DMS 273 (cell line): ENCODE results near the gene IGSF9.

ENCODE experiments used
- DNase-seq: peaks from one replicate; lab custom pipeline; 2025; ENCODE audit not compliant: unreplicated experiment; lab: John Stamatoyannopoulos, UW

The IGSF9 gene, protein sequence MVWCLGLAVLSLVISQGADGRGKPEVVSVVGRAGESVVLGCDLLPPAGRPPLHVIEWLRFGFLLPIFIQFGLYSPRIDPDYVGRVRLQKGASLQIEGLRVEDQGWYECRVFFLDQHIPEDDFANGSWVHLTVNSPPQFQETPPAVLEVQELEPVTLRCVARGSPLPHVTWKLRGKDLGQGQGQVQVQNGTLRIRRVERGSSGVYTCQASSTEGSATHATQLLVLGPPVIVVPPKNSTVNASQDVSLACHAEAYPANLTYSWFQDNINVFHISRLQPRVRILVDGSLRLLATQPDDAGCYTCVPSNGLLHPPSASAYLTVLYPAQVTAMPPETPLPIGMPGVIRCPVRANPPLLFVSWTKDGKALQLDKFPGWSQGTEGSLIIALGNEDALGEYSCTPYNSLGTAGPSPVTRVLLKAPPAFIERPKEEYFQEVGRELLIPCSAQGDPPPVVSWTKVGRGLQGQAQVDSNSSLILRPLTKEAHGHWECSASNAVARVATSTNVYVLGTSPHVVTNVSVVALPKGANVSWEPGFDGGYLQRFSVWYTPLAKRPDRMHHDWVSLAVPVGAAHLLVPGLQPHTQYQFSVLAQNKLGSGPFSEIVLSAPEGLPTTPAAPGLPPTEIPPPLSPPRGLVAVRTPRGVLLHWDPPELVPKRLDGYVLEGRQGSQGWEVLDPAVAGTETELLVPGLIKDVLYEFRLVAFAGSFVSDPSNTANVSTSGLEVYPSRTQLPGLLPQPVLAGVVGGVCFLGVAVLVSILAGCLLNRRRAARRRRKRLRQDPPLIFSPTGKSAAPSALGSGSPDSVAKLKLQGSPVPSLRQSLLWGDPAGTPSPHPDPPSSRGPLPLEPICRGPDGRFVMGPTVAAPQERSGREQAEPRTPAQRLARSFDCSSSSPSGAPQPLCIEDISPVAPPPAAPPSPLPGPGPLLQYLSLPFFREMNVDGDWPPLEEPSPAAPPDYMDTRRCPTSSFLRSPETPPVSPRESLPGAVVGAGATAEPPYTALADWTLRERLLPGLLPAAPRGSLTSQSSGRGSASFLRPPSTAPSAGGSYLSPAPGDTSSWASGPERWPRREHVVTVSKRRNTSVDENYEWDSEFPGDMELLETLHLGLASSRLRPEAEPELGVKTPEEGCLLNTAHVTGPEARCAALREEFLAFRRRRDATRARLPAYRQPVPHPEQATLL

DNA sequence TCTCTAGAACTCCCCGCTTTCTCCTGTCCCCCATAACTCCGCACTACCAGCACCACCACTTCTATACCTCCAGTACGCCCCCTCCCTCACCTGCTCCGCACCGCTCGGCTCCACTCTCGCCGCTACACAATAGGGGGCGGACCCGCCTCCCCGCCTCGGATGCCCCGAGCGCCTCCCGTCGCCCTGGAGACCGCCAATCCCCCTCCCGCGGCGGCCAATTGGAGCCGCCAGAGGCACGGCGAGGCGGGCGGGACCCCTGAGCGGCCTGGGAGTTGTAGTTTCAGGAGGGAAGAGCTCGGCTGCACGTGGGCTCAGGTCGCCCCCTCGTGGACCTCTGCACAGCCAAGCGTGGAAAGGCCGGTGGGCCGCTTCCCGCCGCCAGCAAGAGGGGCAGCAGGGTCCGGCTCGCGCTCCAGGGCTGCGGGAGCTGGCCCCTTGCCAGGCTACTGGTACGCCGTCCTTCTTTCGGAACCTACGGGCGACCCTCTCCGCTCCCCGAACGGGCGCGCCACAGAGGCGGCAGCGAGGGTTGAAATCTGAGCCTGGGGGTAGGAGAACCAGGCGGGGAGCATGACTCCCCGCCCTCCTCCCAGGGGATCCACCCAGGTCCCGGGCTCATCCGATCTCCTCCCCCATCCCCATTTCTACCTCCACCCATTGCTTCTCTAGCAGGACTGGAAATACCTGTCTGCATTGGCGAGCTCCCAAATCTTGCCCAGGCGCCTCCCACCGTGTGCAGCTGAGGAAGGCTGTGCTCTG is at the start of gene IGSF9:
TSS of gene IGSF9 (minus strand) at position 131 of the 759 bp plus-strand sequence. CDS start 2,159 bp downstream, outside the sequence.
- DNase-seq: peak; percentile 97

DNA sequence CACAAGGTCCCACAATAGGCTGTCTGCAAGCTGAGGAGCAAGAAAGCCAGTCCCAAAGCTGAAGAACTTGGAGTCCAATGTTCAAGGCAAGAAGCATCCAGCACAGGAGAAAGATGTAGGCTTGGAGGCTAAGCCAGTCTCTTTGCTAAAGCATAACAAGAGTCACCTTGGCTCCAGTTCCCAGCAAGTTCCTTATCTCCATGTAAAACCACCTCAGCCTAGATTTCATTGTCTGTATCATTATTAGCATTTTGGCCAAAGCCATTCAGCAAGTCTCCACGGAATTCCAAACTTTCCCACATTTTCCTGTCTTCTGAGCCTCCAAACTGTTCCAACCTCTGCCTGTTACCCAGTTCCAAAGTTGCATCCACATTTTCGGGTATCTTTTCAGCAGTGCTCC is 49.5 kb upstream of the IGSF9 start:
- DNase-seq: no peak

DNA sequence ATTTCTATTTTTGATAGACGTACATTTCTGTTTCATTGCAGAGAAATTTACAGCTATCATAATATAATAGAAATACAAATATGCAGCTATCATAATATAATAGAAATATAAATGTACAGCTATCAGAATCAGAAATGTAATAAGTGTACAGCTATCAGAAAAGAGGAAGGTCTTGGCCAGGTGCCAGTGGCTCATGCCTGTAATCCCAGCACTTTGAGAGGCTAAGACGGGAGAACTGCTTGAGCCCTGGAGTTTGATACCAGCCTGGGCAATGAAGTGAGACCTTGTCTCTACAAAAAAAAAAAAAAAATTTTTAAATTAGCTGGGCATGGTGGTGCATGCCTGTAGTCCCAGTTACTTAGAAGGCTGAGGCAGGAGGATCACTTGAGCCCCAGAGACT is 48.5 kb upstream of the IGSF9 start:
- peak; percentile 11 for DNase-seq

- DNase-seq: no peak
These were observed 46.7 kb upstream of the IGSF9 start for GRCh38 chr1:159992161-159992560.

GRCh38 chr1:159991513-159991912 is 46.1 kb upstream of the IGSF9 start:
- no peak for DNase-seq

DNA sequence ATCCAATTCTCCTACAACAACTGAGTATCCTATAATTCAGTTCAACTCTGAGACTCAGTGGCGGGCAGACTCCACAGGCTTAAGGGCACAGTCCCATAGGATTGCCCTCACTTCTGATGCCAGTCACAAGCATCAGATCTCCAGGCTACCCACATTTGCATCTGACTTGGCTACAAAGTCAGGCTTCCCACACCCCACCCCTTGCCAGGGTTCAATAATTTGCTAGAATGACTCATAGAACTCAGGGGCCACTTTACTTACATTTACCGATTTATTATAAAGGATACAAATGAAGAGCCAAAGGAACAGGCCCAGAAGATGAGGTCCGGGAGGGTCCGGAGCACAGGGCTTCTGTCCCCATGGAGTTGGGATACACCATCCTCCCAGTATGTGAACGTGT is 44.6 kb upstream of the IGSF9 start:
- no peak for DNase-seq

- DNase-seq: no peak
These were observed 44.2 kb upstream of the IGSF9 start for GRCh38 chr1:159989581-159989980.

DNA sequence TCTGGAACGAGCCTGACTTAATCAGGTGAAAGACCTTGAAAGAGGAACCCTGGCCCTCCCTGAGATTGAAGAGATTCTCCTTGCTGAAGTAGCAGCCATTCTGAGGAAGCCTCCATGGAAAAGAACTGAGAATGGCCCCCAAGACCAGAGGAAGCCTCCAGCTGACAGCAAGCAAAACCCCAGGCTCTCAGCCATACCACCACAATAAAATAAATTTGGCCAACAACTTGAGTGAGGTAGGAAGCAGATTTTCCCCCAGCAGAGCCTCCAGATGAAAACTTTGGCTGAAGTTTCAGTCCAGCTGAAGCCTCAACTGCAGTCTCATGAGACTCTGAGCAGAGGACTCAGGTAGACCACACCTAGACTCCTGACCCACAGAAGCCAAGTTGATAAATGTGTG is 42.6 kb upstream of the IGSF9 start:
- DNase-seq: no peak

DNA sequence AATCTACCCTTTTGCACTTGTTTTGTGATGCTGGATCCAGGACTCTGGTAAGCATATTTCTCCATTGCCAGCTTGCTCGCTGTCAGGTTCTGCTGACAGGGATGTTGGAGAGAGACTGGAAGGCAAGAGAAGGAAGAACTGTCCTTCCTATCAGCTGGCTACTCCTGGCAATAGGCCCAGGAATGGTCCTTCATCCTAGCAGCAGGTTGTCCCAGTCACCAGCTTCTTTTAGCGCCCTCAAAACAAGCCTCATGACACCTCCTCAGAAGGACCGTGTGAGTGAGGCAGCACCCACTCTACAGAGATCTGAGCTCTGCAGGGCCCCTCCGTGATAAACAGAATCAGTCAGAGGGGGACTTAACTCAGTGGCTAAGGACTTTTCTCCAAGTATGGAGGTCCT is 41.8 kb upstream of the IGSF9 start:
- DNase-seq: no peak

GRCh38 chr1:159986531-159986930 is 41.1 kb upstream of the IGSF9 start:
- no peak for DNase-seq

DNA sequence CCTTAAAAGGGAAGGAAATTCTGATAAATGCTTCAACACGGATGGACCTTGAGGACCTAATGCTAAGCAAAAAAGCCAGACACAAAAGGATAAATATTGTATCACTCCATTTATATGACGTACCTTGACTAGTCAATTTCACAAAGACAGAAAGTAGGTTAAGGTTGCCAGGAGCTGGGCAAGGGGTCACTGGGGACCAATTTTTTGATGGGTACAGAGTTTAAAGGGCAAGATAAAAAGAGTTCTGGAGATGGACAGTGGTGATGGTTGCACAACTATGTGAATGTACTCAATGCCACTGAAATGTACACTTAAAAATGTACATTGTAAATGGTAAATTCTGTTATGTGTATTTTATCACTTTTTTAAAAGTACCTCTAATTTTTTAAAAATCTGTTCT is 40.7 kb upstream of the IGSF9 start:
- no peak for DNase-seq

DNA sequence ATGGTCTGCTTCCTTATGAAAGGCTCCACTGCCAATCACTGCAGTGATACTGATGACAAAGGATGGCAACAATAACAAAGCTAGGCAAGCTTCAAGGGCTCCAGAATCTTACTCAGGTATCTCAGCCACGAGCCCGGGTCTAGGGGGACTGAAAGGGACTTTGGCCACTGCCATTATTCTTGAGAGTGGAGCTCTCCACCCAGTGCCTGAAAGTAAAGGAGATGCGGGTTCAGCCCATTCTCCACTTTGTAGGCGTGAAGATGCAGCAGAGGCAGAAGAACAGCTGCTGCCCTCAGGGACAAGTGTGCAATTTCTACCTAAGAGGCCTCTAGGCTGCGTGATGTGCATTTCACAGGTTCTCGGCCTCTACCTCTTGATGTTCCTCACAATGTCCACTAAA is 40.1 kb upstream of the IGSF9 start:
- no peak for DNase-seq

- no peak for DNase-seq
These were observed 38.3 kb upstream of the IGSF9 start for GRCh38 chr1:159983681-159984080.

GRCh38 chr1:159982280-159982679 is 36.9 kb upstream of the IGSF9 start:
- no peak for DNase-seq

DNA sequence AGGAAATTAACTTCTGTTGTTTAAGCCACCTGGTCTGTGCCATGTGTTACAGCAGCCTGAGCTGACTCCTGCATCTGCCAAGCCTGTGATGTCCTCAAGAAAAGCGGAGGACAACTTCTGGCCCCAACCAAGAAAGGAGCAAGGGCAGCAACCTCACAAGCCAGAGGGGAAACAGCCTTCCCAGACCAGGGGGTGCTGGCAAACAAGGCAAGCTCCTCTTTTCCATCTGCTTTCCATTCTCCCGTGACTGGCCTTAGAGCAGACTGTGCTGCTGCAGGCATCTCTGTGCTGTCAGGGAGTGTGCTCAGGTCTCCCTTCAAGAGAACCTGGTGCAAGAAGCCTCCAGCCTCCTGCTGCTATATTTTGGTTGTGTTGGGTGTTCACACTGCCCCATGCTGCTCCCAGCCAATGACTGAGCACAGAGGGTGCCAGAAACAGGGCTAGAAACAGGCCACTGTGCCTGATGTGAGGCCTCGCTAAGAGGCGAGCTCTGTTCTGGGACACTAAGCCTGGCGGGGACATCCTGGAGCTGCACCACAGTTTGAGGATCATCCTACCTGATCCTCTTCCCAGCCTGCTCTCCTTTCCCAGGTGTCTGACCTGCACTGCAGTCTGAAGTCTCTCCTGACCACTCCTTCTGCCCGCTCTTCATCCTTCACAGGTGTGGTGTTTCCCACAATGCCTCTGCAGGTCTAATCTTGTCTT is 36.1 kb upstream of the IGSF9 start:
- no peak for DNase-seq

DNA sequence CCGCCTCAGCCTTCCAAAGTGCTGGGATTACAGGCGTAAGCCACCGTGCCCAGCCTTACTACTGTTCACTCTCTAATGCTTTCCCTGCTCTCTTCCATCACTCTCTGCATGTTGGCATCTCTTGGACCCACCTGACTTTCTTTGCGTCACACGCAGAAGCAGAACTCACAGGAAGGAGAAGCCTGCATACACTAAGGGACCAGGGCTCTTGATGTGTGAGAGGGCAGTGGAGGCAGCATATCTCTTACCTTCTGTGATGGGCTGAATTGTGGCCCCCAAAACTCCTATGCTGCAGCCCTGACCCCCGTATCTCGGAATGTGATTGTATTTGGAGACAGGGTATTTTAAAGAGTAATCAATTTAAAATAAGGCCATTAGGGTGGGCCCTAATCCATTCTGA is 35.4 kb upstream of the IGSF9 start:
- no peak for DNase-seq

DNA sequence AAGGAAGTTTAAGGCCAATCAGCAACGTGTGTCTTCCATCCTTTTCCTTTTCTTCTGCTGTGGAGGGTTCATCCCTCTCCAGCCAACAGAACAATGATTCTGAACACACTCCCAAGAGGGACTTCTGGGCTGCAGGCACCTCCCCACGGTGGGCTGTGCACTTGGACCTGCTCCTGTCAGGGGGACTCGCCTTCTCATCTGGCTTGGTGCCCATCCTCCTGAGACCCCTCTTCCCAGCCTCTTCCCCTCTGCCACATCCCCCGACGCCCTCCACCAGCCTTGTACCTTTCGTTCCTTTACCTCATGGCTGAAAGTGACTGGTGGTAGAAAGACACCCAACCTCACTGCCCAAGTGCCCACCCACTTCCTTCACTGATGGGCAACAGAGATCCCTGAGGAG is 34.7 kb upstream of the IGSF9 start:
- no peak for DNase-seq

- DNase-seq: no peak
These were observed 33.8 kb upstream of the IGSF9 start for GRCh38 chr1:159979257-159979656.

GRCh38 chr1:159978107-159978398 is 32.6 kb upstream of the IGSF9 start:
- no peak for DNase-seq

DNA sequence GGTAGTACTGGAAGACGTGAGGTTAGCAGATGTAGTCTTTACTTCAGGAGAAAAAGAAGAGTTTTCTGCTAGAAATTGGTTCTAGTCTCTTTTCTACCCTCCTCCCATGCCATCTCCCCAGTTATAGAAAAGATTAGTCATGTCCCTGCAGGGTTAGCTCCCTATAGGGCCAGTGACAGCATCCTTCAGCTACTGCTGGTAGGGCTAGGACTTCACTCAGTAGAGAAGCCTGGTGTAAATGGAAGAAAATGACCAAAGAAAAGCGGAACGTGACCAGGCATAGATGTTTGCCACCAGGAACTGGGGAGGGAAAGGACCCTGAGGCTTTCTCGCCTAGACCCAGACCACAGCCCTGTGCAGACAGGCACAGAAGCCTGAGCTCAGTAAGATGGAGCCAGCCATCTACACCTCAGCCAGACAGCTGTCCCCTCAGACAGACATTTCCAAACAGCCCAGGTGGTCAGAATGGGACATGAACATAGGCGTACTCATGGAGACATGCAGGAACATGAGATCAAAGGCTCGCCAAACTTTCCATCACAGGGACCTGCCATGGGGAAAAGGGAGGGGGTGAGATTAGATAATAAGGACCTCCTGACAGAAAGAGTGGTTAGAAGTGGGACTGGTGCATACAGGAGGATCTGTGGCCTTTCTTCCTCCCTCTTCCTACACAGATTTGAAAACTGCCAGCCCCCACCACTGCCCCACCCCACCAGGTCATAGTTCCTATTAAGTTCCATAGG is 32.1 kb upstream of the IGSF9 start:
- DNase-seq: no peak
